GM12801 (cell line): ENCODE data around the gene ZNF549.

Experiments
- TF ChIP-seq, protein P1 (sequence below): IDR thresholded peaks from one replicate; pipeline ENCODE4 v1.5.1; 2011; ENCODE audit warnings: control low read depth; ENCODE audit not compliant: insufficient read length; ENCODE audit errors: extremely low read depth

The ZNF549 gene

DNA sequence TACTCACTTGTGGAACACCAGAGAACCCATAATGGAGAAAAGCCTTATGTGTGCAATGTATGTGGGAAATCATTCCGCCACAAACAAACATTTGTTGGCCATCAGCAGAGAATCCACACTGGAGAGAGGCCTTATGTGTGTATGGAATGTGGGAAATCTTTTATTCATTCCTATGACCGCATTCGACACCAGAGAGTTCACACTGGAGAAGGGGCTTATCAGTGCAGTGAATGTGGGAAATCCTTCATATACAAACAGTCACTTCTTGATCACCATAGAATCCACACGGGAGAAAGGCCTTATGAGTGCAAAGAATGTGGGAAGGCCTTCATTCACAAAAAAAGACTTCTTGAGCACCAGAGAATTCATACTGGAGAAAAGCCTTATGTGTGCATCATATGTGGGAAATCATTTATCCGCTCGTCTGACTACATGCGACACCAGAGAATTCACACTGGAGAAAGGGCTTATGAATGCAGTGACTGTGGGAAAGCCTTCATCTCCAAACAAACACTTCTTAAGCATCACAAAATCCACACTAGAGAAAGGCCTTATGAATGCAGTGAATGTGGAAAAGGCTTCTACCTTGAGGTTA, 10.9 kb downstream of the ZNF549 start:
- TF ChIP-seq, protein P1, sequence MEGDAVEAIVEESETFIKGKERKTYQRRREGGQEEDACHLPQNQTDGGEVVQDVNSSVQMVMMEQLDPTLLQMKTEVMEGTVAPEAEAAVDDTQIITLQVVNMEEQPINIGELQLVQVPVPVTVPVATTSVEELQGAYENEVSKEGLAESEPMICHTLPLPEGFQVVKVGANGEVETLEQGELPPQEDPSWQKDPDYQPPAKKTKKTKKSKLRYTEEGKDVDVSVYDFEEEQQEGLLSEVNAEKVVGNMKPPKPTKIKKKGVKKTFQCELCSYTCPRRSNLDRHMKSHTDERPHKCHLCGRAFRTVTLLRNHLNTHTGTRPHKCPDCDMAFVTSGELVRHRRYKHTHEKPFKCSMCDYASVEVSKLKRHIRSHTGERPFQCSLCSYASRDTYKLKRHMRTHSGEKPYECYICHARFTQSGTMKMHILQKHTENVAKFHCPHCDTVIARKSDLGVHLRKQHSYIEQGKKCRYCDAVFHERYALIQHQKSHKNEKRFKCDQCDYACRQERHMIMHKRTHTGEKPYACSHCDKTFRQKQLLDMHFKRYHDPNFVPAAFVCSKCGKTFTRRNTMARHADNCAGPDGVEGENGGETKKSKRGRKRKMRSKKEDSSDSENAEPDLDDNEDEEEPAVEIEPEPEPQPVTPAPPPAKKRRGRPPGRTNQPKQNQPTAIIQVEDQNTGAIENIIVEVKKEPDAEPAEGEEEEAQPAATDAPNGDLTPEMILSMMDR = no peak

DNA sequence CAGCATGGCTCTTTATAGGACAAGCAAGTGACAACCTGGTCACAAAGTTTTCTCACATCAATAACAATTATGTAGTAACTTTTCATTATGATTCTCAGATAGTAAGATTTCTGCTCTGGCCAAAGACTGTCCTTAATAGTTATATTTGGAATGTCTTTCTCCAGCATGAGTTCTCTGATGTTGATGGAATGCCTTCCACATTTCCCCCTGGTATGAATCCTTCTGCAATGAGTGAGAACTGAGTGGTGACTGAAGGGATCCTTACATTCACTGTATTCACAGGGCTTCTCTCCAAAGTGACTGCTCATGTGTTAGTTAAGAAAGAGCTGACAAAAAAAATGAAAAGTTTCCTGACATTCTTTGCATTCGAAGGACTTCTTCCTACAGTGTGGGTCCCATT, 19.4 kb downstream of the ZNF549 start:
- TF ChIP-seq, protein P1 = no peak

DNA sequence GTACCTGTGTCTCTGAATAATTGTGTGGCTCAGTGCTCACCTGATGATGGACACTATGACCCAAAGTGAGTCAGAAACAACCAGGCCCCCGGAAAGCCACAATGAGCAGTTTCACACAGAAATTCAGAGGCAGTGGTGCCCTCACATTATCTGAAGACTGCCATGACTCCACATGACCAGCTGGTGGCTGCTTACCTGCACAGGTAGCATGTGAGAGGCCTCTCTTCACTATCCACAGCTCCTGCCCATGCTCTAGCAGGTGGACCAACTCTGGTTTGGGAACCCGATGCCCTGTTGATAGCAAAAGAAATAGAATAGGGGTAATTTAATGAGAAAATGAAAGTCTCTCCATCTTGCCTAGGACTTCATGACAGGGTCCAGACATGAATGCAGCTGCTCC, 25.3 kb downstream of the ZNF549 start:
- TF ChIP-seq, protein P1 = no peak

DNA sequence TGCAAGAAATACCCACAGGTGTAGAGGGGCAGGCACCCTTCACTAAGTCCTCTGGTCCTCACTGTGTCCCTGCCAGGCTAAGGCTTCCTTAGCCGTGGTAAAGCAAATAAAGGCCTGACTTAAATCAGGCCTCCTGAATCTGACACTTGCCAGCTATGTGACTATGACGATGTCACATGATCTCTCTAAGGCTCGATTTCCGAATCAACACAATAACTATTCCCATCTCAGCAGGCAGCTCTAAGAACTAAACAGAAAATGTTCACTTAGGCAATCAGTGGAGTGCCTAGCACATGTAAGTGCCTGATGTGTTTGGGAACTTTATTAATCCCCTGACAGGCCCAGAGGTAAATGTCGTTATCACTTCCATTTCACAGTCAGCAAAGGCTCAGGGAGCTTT, 30.5 kb downstream of the ZNF549 start:
- TF ChIP-seq, protein P1 = no peak

DNA sequence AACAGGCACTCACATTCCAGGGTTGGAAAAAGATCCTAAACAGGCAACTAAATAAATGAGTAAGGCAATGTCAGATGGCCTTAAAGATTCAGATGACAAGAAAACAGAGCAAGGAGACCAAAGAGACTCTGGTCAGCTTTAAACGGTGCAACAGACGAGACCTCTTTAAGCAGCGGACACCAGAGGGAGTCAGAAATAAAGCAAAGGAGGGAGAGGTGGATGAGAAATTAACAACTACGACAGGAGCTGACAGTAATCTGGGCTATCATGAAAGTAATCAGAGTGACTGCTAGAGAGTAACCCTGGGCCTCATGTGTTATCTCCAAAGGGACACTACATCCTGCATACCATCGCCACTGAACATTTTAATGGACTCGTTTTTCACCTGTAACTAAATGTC, 31.4 kb downstream of the ZNF549 start:
- TF ChIP-seq, protein P1 = no peak

DNA sequence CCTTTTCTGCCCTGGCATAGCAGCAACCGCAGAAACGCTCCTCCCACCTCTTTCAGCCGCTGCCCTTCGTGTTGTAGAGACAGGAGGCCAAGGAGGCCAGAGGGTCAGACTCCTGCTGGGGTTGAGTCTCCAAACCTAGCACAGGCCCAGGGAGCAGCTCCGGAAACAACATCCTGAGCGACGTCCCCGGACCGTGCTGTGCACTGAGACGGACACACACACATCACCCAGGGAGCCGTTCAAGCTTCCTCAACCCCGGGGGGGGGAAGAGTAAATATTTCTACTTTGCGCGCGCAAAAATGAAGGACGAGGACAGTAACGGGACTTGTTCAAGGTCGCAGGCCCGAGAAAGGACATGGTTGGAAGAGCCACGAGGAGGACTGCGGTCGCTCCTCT, 31.9 kb downstream of the ZNF549 start:
- TF ChIP-seq, protein P1 = no peak

DNA sequence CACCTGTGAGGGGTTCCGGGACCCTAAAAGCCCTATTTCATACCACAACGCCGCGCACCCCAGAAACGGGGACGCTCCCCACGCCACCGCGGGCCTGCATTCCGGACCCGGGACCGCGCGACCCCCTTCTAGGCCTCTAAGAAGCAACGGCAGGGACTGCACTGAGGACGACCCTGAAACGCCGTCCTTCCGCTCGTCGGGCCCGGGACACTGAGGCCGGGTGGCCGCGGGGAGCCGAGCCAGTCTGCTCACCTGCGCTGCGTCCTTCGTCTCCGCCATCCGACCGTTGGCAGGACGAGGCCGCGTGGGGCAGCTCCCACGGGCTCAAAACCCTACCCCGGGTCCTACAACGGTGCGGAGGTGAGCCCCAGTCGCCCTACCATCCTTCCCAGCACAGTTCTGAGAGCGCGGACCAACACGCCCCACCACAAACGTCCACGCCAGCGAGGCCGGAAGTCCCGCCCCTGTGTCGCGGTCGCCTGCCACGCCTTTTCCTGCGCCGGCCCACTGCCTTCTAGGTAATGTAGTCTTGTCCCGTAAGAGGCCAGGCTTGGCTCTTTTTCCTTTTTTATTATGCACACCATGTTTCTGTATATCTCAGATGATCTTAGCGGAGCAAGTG, 32.4 kb downstream of the ZNF549 start, which contains the start of gene ZNF550:
ZNF550 (minus strand) TSS at position 460 of the 622 bp plus-strand sequence; CDS start at position 279, 181 bp downstream.
- TF ChIP-seq, protein P1 = no peak
